Hypothalamus (tissue), 51 donors: ENCODE measurements around the gene TBL3.

Experiments used
- DNase-seq, 51 donors: peaks; one replicate each; lab custom pipeline; 2025; lab: John Stamatoyannopoulos, UW

TBL3 gene

GRCh38 chr16:2031081-2031577 lies 59.3 kb downstream of the TBL3 start:
- no peak for DNase-seq
